ENCODE results near the gene KLHL14.

KLHL14 gene

DNA sequence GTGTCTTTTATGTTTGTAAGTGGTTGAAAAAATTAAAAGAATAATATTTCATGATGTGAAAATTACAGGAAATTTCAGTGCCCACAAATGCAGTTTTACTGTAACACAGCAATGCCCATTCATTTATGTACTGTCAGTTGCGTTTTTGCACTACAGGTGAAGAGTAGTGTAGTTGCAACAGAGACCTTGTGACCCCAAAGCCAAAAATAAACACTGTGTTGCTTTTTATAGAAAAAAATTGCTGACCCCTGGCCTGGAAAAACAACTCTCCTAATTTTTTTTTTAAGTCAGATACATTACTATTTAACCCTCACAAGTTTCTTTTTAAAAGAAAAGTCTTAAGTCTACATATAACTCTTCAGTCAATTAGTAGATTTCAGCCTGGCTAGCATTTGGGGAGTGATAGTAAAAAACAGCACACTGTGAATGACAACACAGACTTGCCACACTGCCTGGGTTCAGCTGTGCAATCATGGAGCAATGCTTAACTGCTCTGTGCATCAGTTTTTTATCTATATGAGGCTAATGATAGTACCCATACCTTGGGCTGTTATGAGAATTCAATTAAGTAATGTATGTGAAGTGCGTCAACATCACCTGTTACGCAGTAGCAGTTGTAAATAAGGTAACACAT is 8.1 kb downstream of the KLHL14 start:
- peaks cover 90% of the 10 kb centered on the region for H3K79me2 ChIP-seq (ENCODE audit: low read length)
- peaks cover 9% of the 10 kb centered on the region for H3K36me3 ChIP-seq (replicated peaks; ENCODE audit: low read depth, low read length)
- peak overlapping the region; percentile 94 for H3K27ac ChIP-seq (ENCODE audit: low read length)
- TF ChIP-seq, protein P1, sequence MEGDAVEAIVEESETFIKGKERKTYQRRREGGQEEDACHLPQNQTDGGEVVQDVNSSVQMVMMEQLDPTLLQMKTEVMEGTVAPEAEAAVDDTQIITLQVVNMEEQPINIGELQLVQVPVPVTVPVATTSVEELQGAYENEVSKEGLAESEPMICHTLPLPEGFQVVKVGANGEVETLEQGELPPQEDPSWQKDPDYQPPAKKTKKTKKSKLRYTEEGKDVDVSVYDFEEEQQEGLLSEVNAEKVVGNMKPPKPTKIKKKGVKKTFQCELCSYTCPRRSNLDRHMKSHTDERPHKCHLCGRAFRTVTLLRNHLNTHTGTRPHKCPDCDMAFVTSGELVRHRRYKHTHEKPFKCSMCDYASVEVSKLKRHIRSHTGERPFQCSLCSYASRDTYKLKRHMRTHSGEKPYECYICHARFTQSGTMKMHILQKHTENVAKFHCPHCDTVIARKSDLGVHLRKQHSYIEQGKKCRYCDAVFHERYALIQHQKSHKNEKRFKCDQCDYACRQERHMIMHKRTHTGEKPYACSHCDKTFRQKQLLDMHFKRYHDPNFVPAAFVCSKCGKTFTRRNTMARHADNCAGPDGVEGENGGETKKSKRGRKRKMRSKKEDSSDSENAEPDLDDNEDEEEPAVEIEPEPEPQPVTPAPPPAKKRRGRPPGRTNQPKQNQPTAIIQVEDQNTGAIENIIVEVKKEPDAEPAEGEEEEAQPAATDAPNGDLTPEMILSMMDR (IDR thresholded peaks at IDR 0.05; ENCODE audit: low read depth, low read length): no peak
- no peak for TF ChIP-seq EZH2phosphoT487 (IDR thresholded peaks at IDR 0.05; ENCODE audit: low read depth)
- no peaks in the 10 kb centered on the region for H4K20me1 ChIP-seq (ENCODE audit: insufficient read depth, low read length)
- H3K4me1 ChIP-seq (ENCODE audit: low read length): peaks cover 65% of the 10 kb centered on the region
- H3K9me3 ChIP-seq (ENCODE audit: insufficient read depth, low read length): no peaks in the 10 kb centered on the region
- H3K4me2 ChIP-seq (ENCODE audit: low read length): peak overlapping the region; percentile 100
- H3K27me3 ChIP-seq (ENCODE audit: low read depth, low read length): no peaks in the 10 kb centered on the region
- peak overlapping the region; percentile 98 for H3K9ac ChIP-seq (ENCODE audit: low read length)
- no peak overlapping the region for H2AFZ ChIP-seq (ENCODE audit: low read depth, low read length)
- peak overlapping the region; percentile 95 for H3K4me3 ChIP-seq (ENCODE audit: low read length)

DNA sequence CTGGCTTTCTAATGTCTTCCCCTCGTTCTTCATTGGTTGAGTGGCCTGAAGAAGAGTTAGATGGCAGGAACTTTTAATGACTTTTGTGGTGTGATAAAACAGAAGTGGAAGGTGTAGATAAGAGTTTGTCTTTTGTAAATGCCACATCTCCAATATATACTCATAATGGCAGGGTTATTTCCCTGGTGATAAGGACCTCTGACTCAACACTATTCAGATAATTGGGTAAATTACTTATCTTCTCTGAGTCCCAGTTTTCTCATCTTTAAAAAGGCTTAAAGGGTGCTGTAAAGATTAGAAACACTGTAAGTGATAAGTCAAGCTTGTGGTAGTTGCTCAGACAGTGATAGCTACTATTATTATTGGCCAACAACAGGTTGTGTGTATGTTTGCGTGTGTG is 9.5 kb downstream of the KLHL14 start:
- Histone ChIP-seq H2AFZ (ENCODE audit: low read depth, low read length) (no peak overlapping the region), H3K9ac (ENCODE audit: low read length) (peak overlapping the region; percentile 98), H3K4me2 (ENCODE audit: low read length) (peak overlapping the region; percentile 100), H3K9me3 (ENCODE audit: insufficient read depth, low read length) (no peaks in the 10 kb centered on the region), H3K4me1 (ENCODE audit: low read length) (peaks cover 80% of the 10 kb centered on the region), H3K4me3 (ENCODE audit: low read length) (peak overlapping the region; percentile 95), H3K36me3 (replicated peaks; ENCODE audit: low read depth, low read length) (peaks cover 15% of the 10 kb centered on the region), H3K27ac (ENCODE audit: low read length) (peak overlapping the region; percentile 94), H3K27me3 (ENCODE audit: low read depth, low read length) (no peaks in the 10 kb centered on the region), H3K79me2 (ENCODE audit: low read length) (peaks cover 90% of the 10 kb centered on the region), H4K20me1 (ENCODE audit: insufficient read depth, low read length) (peaks cover 11% of the 10 kb centered on the region; the same call in 1 of the 2 replicates)
- TF ChIP-seq EZH2phosphoT487 (IDR thresholded peaks at IDR 0.05; ENCODE audit: low read depth): no peak
- TF ChIP-seq, protein P1 (IDR thresholded peaks at IDR 0.05; ENCODE audit: low read depth, low read length): no peak

DNA sequence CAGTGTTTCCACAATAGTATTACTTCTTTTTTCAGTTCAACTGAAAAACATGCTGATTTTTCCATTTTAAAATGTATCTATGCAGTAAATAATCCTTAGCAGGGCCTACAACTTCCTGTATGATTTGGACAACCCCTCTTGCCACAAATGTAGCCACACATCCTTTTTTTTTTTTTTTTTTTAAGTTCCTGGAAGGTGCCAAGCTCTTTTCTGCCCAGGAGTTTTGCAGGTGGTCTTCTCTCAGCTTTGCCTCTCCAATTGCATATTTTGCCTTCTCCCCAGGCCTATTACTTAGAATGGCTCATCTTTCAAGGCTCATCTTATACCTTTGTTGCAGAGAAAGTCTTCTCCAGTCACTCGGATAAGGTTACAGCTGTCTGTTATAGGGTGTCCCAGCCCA is 11.6 kb downstream of the KLHL14 start:
- H3K4me3 ChIP-seq (ENCODE audit: low read length): peak overlapping the region; percentile 95
- peaks cover 90% of the 10 kb centered on the region for H3K79me2 ChIP-seq (ENCODE audit: low read length)
- H3K9me3 ChIP-seq (ENCODE audit: insufficient read depth, low read length): no peaks in the 10 kb centered on the region
- H3K27me3 ChIP-seq (ENCODE audit: low read depth, low read length): no peaks in the 10 kb centered on the region
- H3K9ac ChIP-seq (ENCODE audit: low read length): peak overlapping the region; percentile 98
- H4K20me1 ChIP-seq (ENCODE audit: insufficient read depth, low read length): peaks cover 30% of the 10 kb centered on the region
- H3K4me2 ChIP-seq (ENCODE audit: low read length): peak overlapping the region; percentile 100
- H3K27ac ChIP-seq (ENCODE audit: low read length): peak overlapping the region; percentile 94
- no peak for TF ChIP-seq EZH2phosphoT487 (IDR thresholded peaks at IDR 0.05; ENCODE audit: low read depth)
- TF ChIP-seq, protein P1 (IDR thresholded peaks at IDR 0.05; ENCODE audit: low read depth, low read length): no peak
- peaks cover 97% of the 10 kb centered on the region for H3K4me1 ChIP-seq (ENCODE audit: low read length)
- H3K36me3 ChIP-seq (replicated peaks; ENCODE audit: low read depth, low read length): peaks cover 36% of the 10 kb centered on the region
- H2AFZ ChIP-seq (ENCODE audit: low read depth, low read length): no peak overlapping the region

DNA sequence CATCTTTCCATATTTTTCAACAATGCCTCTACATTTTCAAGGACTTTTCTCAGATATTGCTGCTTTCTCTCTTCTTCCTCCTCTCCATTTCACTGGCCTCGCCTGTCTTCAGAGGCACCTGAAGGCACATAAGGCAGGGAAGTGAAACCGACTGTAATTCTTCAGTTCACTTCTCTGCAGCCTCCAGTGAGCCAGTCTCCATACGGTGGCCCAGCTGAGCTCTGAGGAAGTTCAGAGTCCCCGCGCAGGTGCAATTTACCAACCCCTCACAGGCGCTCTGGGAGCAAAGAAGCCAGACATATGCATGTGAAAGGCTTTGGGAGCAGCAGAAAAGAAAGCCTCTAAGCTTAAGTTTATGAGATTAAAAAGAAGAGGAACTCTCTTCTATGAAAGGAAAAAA is 12.4 kb downstream of the KLHL14 start:
- Histone ChIP-seq H3K27me3 (ENCODE audit: low read depth, low read length) (no peaks in the 10 kb centered on the region), H3K27ac (ENCODE audit: low read length) (peak overlapping the region; percentile 94), H3K4me2 (ENCODE audit: low read length) (peak overlapping the region; percentile 100), H2AFZ (ENCODE audit: low read depth, low read length) (no peak overlapping the region), H3K79me2 (ENCODE audit: low read length) (peaks cover 90% of the 10 kb centered on the region), H3K36me3 (replicated peaks; ENCODE audit: low read depth, low read length) (peaks cover 44% of the 10 kb centered on the region), H3K4me1 (ENCODE audit: low read length) (peaks cover 98% of the 10 kb centered on the region), H3K4me3 (ENCODE audit: low read length) (peak overlapping the region; percentile 95), H4K20me1 (ENCODE audit: insufficient read depth, low read length) (peaks cover 35% of the 10 kb centered on the region), H3K9ac (ENCODE audit: low read length) (peak overlapping the region; percentile 98), H3K9me3 (ENCODE audit: insufficient read depth, low read length) (no peaks in the 10 kb centered on the region)
- TF ChIP-seq, protein P1 (IDR thresholded peaks at IDR 0.05; ENCODE audit: low read depth, low read length): no peak
- TF ChIP-seq EZH2phosphoT487 (IDR thresholded peaks at IDR 0.05; ENCODE audit: low read depth): no peak

All from OCI-LY3 (cell line).